Caco-2 (cell line): ENCODE results near the gene ARPIN. TPM values are rescaled to one million over a fixed set of nuclear protein-coding genes. Genes with fewer than 3 reads are reported as not detected.
"Not testable (repeated sequence)": the region's sequence is repeated elsewhere in the genome, so short reads cannot be mapped to it uniquely, and the experiment has no call there.

Experiments used
- BruUV-seq: library from RNA; stranded (reverse); fragments of 400-500 nt; replicated peaks from 2 replicates; lab custom pipeline; 2021; lab: Mats Ljungman, UMichigan
- CTCF ChIA-PET: fragments of 300-600 bp; sonication (Branson Sonifier 250); formaldehyde crosslinking; loops from one replicate; lab custom pipeline; 2022; ENCODE audit warnings: antibody characterized with exemption; lab: Charles Lee
- POLR2A ChIA-PET: fragments of 300-600 bp; sonication (Branson Sonifier 250); formaldehyde crosslinking; loops from one replicate; lab custom pipeline; 2022; ENCODE audit warnings: antibody characterized with exemption; lab: Charles Lee
- DNase-seq, 2 experiments: peaks; one replicate each; pipeline versions ENCODE4 v3.0.0 to v3.0.0-alpha.2; 2020 to 2022
- H3K27me3 ChIP-seq: replicated peaks from 2 replicates; pipeline ENCODE4 v1.6.0; 2011; ENCODE audit warnings: low read length; ENCODE audit not compliant: control insufficient read depth, insufficient read depth
- H3K36me3 ChIP-seq: 2 replicates; pipeline ENCODE4 v1.5.1; 2011; ENCODE audit warnings: low read length; ENCODE audit not compliant: control insufficient read depth, insufficient read depth
- H3K4me1 ChIP-seq: fragments of 250-450 bp; sonication (Bioruptor Pico); 2 replicates; pipeline ENCODE4 v1.5.1; 2020; ENCODE audit warnings: mild to moderate bottlenecking
- H3K4me3 ChIP-seq: 2 replicates; pipeline ENCODE4 v1.5.1; 2011; ENCODE audit warnings: low read depth, mild to moderate bottlenecking, control low read depth, low read length
- H3K9me3 ChIP-seq: fragments of 250-450 bp; sonication (Bioruptor Pico); 2 replicates; pipeline ENCODE4 v1.5.1; 2020; ENCODE audit warnings: mild to moderate bottlenecking, moderate library complexity
- H3K27ac Mint-ChIP-seq: one replicate; pipeline ENCODE4 v1.8.0; 2022; ENCODE audit warnings: mixed read lengths; ENCODE audit not compliant: unreplicated experiment
- H3K27me3 Mint-ChIP-seq: one replicate; pipeline ENCODE4 v1.8.0; 2022; ENCODE audit warnings: mixed read lengths; ENCODE audit not compliant: insufficient read depth, unreplicated experiment
- H3K36me3 Mint-ChIP-seq: one replicate; pipeline ENCODE4 v1.8.0; 2022; ENCODE audit warnings: mild to moderate bottlenecking, mixed read lengths; ENCODE audit not compliant: insufficient read depth, unreplicated experiment
- H3K4me1 Mint-ChIP-seq: one replicate; pipeline ENCODE4 v1.8.0; 2022; ENCODE audit warnings: low read depth, mixed read lengths; ENCODE audit not compliant: unreplicated experiment
- H3K4me3 Mint-ChIP-seq: one replicate; pipeline ENCODE4 v1.8.0; 2022; ENCODE audit warnings: mild to moderate bottlenecking, moderate library complexity, mixed read lengths; ENCODE audit not compliant: unreplicated experiment
- H3K9me3 Mint-ChIP-seq: one replicate; pipeline ENCODE4 v1.8.0; 2022; ENCODE audit warnings: mixed read lengths; ENCODE audit not compliant: unreplicated experiment
- intact Hi-C: fragments of 100-400 bp; cut with micrococcal nuclease; formaldehyde crosslinking; loops from one replicate; pipeline ENCODE4 v1.10.0; 2022; ENCODE audit not compliant: unreplicated experiment
- total RNA-seq: library from RNA; stranded (reverse); gene quantifications from 2 replicates; pipeline ENCODE4 v1.2.3, GENCODE V29; 2022
- TF ChIP-seq, protein P1 (sequence below), 2 experiments: fragments of 200-600 bp in 1 of 2; IDR thresholded peaks; 1 replicate in 1 of 2; 2 replicates in 1 of 2; pipeline versions ENCODE4 v1.5.1 to v1.8.0; 2011 to 2022; ENCODE audit warnings: antibody characterized with exemption in 1 of 2, control low read depth in 1 of 2, inconsistent platforms in 1 of 2, low read depth in 1 of 2, low read length in 1 of 2, mild to moderate bottlenecking in 1 of 2, moderate library complexity in 1 of 2; ENCODE audit not compliant: insufficient read depth in 1 of 2, severe bottlenecking in 1 of 2, unreplicated experiment in 1 of 2

ARPIN gene
- total RNA-seq, 1 experiment from 2014 or later, result 13.3 TPM

DNA sequence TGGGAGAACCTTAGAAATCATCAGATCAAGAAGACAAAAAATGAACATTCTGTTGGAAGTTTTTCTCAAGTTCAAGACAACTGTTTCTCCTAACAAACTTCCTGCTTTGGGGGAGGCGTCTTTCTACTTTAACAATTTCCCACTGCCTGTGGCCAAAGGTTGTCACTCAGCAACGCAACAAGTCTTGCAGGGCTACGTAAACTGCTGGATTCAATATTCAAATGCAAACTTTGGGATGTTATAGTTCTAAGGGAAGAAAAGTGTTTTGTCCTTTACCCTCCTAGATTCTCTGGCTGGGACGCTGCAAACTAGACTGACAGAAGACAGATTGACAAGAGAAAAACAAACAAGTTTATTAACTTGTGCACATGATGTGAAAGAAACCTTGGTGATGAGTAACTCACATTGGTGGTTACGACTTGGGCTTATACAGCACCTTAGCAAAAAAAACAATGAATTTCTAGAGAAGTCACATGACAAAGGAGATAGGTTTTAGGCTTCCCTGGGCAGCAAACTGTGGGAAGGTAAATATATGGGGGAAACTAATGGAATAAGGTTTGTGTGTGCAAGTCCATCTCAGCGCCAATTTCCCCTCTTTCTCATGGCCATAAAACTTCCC lies 34.0 kb upstream of the ARPIN start:
- TF ChIP-seq, protein P1, sequence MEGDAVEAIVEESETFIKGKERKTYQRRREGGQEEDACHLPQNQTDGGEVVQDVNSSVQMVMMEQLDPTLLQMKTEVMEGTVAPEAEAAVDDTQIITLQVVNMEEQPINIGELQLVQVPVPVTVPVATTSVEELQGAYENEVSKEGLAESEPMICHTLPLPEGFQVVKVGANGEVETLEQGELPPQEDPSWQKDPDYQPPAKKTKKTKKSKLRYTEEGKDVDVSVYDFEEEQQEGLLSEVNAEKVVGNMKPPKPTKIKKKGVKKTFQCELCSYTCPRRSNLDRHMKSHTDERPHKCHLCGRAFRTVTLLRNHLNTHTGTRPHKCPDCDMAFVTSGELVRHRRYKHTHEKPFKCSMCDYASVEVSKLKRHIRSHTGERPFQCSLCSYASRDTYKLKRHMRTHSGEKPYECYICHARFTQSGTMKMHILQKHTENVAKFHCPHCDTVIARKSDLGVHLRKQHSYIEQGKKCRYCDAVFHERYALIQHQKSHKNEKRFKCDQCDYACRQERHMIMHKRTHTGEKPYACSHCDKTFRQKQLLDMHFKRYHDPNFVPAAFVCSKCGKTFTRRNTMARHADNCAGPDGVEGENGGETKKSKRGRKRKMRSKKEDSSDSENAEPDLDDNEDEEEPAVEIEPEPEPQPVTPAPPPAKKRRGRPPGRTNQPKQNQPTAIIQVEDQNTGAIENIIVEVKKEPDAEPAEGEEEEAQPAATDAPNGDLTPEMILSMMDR (IDR thresholded peaks at IDR 0.05; ENCODE audit: insufficient read depth in 1 of 2, low read depth in 1 of 2, low read length in 1 of 2, severe bottlenecking in 1 of 2, unreplicated experiment in 1 of 2), result no peak
- no peaks in the 10 kb centered on the region for H3K27me3 ChIP-seq
- peaks cover 16% of the 10 kb centered on the region for H3K4me1 ChIP-seq
- no peaks in the 10 kb centered on the region for H3K9me3 ChIP-seq
- no peaks in the 10 kb centered on the region for H3K9me3 Mint-ChIP-seq
- intact Hi-C loops, result no loop called here
- H3K4me3 ChIP-seq, result peak overlapping the region; percentile 7; the same call in 1 of the 2 replicates
- H3K4me1 Mint-ChIP-seq, result peaks cover 13% of the 10 kb centered on the region
- ChIA-PET POLR2A (no interaction called here), CTCF (no interaction called here)
- DNase-seq, result peak; percentile 15 to 36
- H3K27ac Mint-ChIP-seq, result no peak overlapping the region
- no peaks in the 10 kb centered on the region for H3K36me3 ChIP-seq
- H3K27me3 Mint-ChIP-seq, result no peaks in the 10 kb centered on the region
- BruUV-seq, result no TSS peak
- H3K36me3 Mint-ChIP-seq, result no peaks in the 10 kb centered on the region
- H3K4me3 Mint-ChIP-seq, result peak overlapping the region; percentile 65

DNA sequence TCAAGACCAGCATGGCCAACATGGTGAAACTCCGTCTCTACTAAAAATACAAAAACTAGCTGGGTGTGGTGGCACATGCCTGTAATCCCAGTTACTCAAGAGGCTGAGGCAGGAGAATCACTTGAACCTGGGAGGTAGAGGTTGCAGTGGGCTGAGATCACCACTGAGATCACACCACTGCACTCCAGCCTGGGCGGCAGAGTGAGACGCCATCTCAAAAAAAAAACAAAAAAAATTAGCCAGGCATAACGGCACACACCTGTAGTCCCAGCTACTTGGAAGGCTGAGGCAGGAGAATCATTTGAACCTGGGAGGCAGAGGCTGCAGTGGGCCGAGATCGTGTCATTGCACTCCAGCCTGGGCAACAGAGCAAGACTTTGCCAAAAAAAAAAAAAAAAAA lies 31.0 kb upstream of the ARPIN start:
- BruUV-seq, H3K4me3 Mint-ChIP-seq, H3K9me3 Mint-ChIP-seq, H3K27me3 ChIP-seq, H3K9me3 ChIP-seq, H3K27me3 Mint-ChIP-seq, H3K36me3 ChIP-seq, H3K36me3 Mint-ChIP-seq, DNase-seq, intact Hi-C loops, H3K27ac Mint-ChIP-seq, H3K4me3 ChIP-seq, CTCF ChIA-PET, POLR2A ChIA-PET: not testable (repeated sequence)
- peaks cover 16% of the 10 kb centered on the region for H3K4me1 ChIP-seq
- peaks cover 13% of the 10 kb centered on the region for H3K4me1 Mint-ChIP-seq

DNA sequence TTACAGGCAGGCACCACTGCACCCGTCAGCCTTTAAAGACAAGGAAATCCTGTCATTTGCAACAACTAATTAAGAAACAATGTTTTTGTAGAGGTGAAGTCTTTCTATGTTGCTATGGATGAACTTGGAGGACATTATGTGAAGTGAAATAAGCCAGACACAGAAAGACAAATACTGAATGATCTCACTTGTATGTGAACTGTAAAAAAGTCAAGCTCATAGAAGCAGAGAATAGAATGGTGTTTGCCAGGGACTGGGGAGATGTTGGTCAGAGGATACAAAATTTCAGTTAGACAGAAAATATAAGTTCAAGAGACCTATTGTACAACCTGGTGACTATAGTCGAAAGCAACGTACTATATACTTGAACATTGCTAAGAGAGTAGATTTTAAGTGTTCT lies 27.2 kb upstream of the ARPIN start:
- Histone ChIP-seq H3K9me3 (no peaks in the 10 kb centered on the region), H3K4me3 (no peak overlapping the region), H3K4me1 (no peaks in the 10 kb centered on the region), H3K27me3 (no peaks in the 10 kb centered on the region), H3K36me3 (no peaks in the 10 kb centered on the region)
- intact Hi-C loops, result no loop called here
- Mint-ChIP-seq H3K9me3 (no peaks in the 10 kb centered on the region), H3K36me3 (no peaks in the 10 kb centered on the region), H3K27me3 (no peaks in the 10 kb centered on the region), H3K27ac (no peak overlapping the region), H3K4me1 (no peaks in the 10 kb centered on the region), H3K4me3 (no peak overlapping the region)
- no TSS peak for BruUV-seq
- ChIA-PET POLR2A (no interaction called here), CTCF (no interaction called here)
- TF ChIP-seq, protein P1 (IDR thresholded peaks at IDR 0.05; ENCODE audit: insufficient read depth in 1 of 2, low read depth in 1 of 2, low read length in 1 of 2, severe bottlenecking in 1 of 2, unreplicated experiment in 1 of 2), result no peak
- no peak for DNase-seq

DNA sequence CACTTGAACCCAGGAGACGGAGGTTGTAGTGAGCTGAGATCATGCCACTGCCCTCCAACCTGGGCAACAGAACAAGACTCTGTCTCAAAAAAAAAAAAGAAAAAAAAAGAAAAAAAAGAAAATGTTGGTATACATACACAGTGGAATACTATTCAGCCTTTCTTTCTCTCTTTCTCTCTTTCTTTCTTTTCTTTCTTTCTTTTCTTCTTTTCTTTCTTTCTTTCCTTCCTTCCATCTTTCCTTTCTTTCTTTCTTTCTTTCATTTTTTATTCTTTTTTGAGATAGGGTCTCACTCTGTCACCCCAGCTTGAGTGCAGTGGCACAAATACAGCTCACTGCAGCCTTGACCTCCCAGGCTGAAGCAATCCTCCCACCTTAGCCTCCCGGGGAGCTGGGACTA lies 26.6 kb upstream of the ARPIN start:
- DNase-seq, H3K9me3 Mint-ChIP-seq, H3K36me3 Mint-ChIP-seq, BruUV-seq, H3K4me3 ChIP-seq, H3K4me1 ChIP-seq, H3K4me3 Mint-ChIP-seq, POLR2A ChIA-PET, H3K27me3 ChIP-seq, H3K9me3 ChIP-seq, H3K27me3 Mint-ChIP-seq, H3K36me3 ChIP-seq, H3K27ac Mint-ChIP-seq, intact Hi-C loops, CTCF ChIA-PET, H3K4me1 Mint-ChIP-seq: not testable (repeated sequence)
